SU-DHL-6 (cell line): Measurements from ENCODE around the gene SETDB1.

Source experiments
- H2AFZ ChIP-seq: fragments of 200-600 bp; sonication (generic); 2 replicates; pipeline ENCODE4 v1.6.1; 2014; ENCODE audit warnings: low read depth, mild to moderate bottlenecking, moderate library complexity, mixed read lengths, antibody characterized with exemption, low read length; ENCODE audit not compliant: severe bottlenecking
- H3F3A ChIP-seq: fragments of 200-600 bp; shearing (Covaris generic); 2 replicates; pipeline ENCODE4 v1.6.0; 2016; ENCODE audit warnings: antibody characterized with exemption, mild to moderate bottlenecking; ENCODE audit not compliant: insufficient read depth
- H3K27ac ChIP-seq: fragments of 200-600 bp; sonication (generic); 2 replicates; pipeline ENCODE4 v1.5.1; 2016; ENCODE audit warnings: low read depth, mild to moderate bottlenecking, low read length, moderate library complexity, mixed read lengths
- H3K27me3 ChIP-seq: fragments of 200-600 bp; sonication (generic), shearing (Covaris generic); 2 replicates; pipeline ENCODE4 v1.6.0; 2014; ENCODE audit warnings: mild to moderate bottlenecking, low read length
- H3K36me3 ChIP-seq: fragments of 200-600 bp; sonication (generic); 2 replicates; pipeline ENCODE4 v1.6.1; 2014; ENCODE audit warnings: mild to moderate bottlenecking, low read length, mixed read lengths
- H3K4me2 ChIP-seq: fragments of 300-600, 200-600 bp; shearing (Covaris generic), sonication (generic); 2 replicates; pipeline ENCODE4 v1.6.0; 2014; ENCODE audit warnings: low read length, low read depth, mild to moderate bottlenecking; ENCODE audit not compliant: poor library complexity, severe bottlenecking
- H3K4me3 ChIP-seq: fragments of 200-600 bp; sonication (generic); 2 replicates; pipeline ENCODE4 v1.5.1; 2014; ENCODE audit warnings: antibody characterized with exemption, low read length, mild to moderate bottlenecking, mixed read lengths; ENCODE audit not compliant: insufficient read depth, poor library complexity, severe bottlenecking
- H3K79me2 ChIP-seq: fragments of 200-600 bp; sonication (generic); 2 replicates; pipeline ENCODE4 v1.6.1; 2014; ENCODE audit warnings: mild to moderate bottlenecking, low read length, moderate library complexity; ENCODE audit not compliant: insufficient read depth
- H3K9ac ChIP-seq: fragments of 200-600 bp; sonication (generic); 2 replicates; pipeline ENCODE4 v1.7.0; 2014; ENCODE audit warnings: mild to moderate bottlenecking, low read length
- H3K9me2 ChIP-seq: fragments of 200-600 bp; sonication (generic); replicated peaks from 2 replicates; pipeline ENCODE4 v1.6.1; 2014; ENCODE audit warnings: low read length; ENCODE audit not compliant: insufficient read depth
- H3K9me3 ChIP-seq: fragments of 200-600 bp; sonication (generic); 2 replicates; pipeline ENCODE4 v1.6.1; 2014; ENCODE audit warnings: low read length, mixed read lengths; ENCODE audit not compliant: insufficient read depth
- H4K20me1 ChIP-seq: fragments of 200-600 bp; sonication (generic); 2 replicates; pipeline ENCODE4 v1.6.1; 2014; ENCODE audit warnings: low read depth, mild to moderate bottlenecking, antibody characterized with exemption, low read length, moderate library complexity, mixed read lengths
- EZH2phosphoT487 ChIP-seq: fragments of 200-600 bp; sonication (generic), shearing (Covaris generic); conservative IDR thresholded peaks from 2 replicates; pipeline ENCODE4 v1.6.1; 2018; ENCODE audit warnings: mild to moderate bottlenecking, antibody characterized with exemption, low read length, moderate library complexity, mixed read lengths
- TF ChIP-seq, protein P1 (sequence below): fragments of 200-600 bp; sonication (generic); IDR thresholded peaks from one replicate; pipeline ENCODE4 v1.5.1; 2017; ENCODE audit warnings: antibody characterized with exemption, mild to moderate bottlenecking, low read length, moderate library complexity; ENCODE audit not compliant: insufficient read depth, poor library complexity, severe bottlenecking

Gene SETDB1

DNA sequence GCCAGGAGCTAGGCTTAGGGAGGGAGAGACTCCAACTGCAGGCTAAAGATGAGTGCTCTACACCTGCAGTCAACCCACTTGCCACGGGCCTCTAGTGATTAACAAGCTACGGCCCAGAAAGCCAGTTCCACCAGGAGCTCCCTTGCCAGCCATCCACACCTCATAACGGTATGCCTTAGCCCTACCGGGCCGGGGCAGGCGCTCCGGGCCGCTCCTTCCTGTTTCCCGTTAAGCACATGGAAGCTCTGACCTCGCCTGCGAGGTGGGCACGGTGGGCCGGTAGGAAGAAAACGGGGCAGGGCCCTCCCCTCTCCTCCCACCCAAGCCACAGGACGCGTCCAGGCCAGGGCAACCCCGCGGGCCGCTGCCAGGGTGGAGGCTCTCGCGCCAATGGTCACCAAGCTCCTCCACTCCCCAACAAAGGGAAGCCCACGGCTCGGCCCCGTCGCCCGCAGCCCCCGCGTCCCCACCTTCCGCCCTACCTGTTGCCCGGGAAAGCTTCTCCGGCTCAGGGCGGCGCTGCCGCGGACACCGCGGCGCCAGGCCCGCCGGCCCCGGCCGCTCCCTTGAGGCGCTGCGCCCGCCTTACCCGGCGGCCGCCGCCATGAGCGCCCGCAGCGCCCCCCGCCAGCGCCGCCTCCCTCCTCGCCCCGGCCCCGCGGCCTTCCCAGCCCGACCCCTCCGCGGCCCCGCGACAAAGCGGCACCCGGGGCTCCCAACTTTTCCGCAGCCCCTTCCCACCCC, 47.8 kb downstream of the SETDB1 start:
- Histone ChIP-seq H3F3A (peaks cover 18% of the 10 kb centered on the region), H3K79me2 (peaks cover 47% of the 10 kb centered on the region), H3K9me3 (no peaks in the 10 kb centered on the region), H3K27ac (peak overlapping the region; percentile 73), H3K4me3 (peak overlapping the region; percentile 70), H3K4me2 (peak overlapping the region; percentile 90), H3K36me3 (no peaks in the 10 kb centered on the region), H3K9ac (peak overlapping the region; percentile 82), H3K9me2 (no peaks in the 10 kb centered on the region), H2AFZ (peak overlapping the region; percentile 85), H3K27me3 (no peaks in the 10 kb centered on the region), H4K20me1 (no peaks in the 10 kb centered on the region)
- TF ChIP-seq EZH2phosphoT487 = no peak
- TF ChIP-seq, protein P1, sequence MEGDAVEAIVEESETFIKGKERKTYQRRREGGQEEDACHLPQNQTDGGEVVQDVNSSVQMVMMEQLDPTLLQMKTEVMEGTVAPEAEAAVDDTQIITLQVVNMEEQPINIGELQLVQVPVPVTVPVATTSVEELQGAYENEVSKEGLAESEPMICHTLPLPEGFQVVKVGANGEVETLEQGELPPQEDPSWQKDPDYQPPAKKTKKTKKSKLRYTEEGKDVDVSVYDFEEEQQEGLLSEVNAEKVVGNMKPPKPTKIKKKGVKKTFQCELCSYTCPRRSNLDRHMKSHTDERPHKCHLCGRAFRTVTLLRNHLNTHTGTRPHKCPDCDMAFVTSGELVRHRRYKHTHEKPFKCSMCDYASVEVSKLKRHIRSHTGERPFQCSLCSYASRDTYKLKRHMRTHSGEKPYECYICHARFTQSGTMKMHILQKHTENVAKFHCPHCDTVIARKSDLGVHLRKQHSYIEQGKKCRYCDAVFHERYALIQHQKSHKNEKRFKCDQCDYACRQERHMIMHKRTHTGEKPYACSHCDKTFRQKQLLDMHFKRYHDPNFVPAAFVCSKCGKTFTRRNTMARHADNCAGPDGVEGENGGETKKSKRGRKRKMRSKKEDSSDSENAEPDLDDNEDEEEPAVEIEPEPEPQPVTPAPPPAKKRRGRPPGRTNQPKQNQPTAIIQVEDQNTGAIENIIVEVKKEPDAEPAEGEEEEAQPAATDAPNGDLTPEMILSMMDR = no peak

DNA sequence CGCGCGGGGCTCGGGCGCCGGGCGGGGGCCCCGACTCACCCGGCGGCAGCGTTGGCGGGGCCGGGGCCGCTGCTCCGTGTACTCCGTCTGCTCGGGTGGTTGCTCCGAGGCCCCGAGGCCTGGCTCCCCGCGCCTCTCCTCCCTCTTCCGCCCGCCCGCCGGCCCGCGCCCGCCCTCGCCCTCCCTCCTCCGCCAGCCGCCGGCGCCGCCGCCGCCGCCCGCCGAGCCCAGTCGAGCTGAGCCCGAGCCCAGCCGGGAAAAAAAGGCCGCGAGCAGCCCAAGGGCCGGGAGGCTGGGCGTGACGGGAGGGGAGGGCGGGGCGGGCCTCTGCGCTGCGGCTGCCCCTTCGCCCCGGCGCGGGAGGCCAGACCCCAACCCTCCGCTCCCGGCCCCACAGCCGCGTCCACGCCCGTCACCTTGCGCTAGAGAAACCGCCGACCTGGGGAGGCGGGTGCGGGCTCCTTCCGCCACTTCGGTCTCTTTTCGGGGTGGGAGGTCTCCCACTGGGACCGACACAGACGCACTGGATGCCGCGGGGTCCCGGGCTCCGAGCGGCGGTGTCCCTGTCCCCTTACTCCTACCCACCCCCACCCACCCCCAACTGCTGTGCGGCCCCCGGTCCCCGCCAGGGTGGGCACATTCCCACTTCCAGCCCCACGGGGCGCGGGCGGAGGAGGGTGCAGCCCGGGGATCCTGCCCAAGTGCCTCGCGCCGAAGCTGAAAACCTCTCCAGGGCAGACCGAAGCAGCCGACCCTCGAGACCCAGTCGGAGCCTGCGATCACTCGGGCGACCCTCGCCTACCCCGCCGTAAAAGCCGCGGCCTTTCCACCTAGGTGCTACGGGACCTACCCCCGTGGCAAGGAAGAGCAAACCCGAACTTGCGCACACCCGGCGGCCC, 48.7 kb downstream of the SETDB1 start, which contains the start of gene CERS2:
Gene CERS2, minus strand, starts transcription at position 256 of the 899 bp plus-strand sequence. CDS start 5,745 bp downstream, outside the sequence.
- H2AFZ ChIP-seq = peak within 1 kb of the TSS; percentile 85
- H3K9ac ChIP-seq = peak within 1 kb of the TSS; percentile 82
- TF ChIP-seq, protein P1 = no peak
- TF ChIP-seq EZH2phosphoT487 = no peak
- H3K4me2 ChIP-seq = peak within 1 kb of the TSS; percentile 90
- H3K4me3 ChIP-seq = peak within 1 kb of the TSS; percentile 70
- H3F3A ChIP-seq = peaks cover 18% of the 10 kb centered on the region
- H3K9me2 ChIP-seq = no peaks in the 10 kb centered on the region
- no peaks in the 10 kb centered on the region for H4K20me1 ChIP-seq
- no peaks in the 10 kb centered on the region for H3K27me3 ChIP-seq
- no peaks in the 10 kb centered on the region for H3K36me3 ChIP-seq
- H3K79me2 ChIP-seq = peaks cover 42% of the 10 kb centered on the region
- peak within 1 kb of the TSS; percentile 73 for H3K27ac ChIP-seq
- no peaks in the 10 kb centered on the region for H3K9me3 ChIP-seq

DNA sequence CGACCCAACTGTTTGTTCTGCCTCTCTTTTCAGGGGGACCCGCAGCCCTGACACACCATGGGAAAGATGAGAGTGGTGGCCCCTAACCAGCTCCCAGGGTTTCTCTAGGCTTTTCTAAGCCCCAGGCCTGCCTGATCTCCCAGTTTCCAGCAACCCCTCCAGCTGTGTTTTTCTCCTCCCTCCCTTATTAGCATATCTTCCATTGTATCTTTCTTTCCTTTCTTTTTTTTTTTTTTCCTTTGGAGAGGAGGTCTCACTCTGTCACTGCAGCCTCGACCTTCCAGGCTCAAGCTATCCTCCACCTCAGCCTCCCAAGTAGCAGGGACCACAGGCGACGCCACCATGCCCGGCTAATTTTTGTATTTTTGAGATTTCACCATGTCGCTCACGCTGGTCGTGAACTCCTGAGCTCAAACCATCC, 50.2 kb downstream of the SETDB1 start:
- Histone ChIP-seq H3K4me3 (no peak overlapping the region), H2AFZ (no peak overlapping the region), H3F3A (peaks cover 12% of the 10 kb centered on the region), H3K4me2 (no peak overlapping the region), H4K20me1 (no peaks in the 10 kb centered on the region), H3K36me3 (no peaks in the 10 kb centered on the region), H3K9me3 (no peaks in the 10 kb centered on the region), H3K9me2 (no peaks in the 10 kb centered on the region), H3K27ac (no peak overlapping the region), H3K79me2 (peaks cover 28% of the 10 kb centered on the region), H3K27me3 (no peaks in the 10 kb centered on the region), H3K9ac (no peak overlapping the region)
- no peak for TF ChIP-seq EZH2phosphoT487
- TF ChIP-seq, protein P1 = no peak
